Gastroesophageal sphincter (tissue), 4 donors: Measurements from ENCODE around the gene ARHGEF26. TPM values are rescaled to one million over a fixed set of nuclear protein-coding genes. Genes with fewer than 3 reads are reported as not detected.

Experiments used
- ATAC-seq: fragments of 150-250 bp; one replicate; pipeline ENCODE4 v1.9.1; 2016; ENCODE audit warnings: mild to moderate bottlenecking, moderate library complexity
- H3K27ac ChIP-seq, 4 donors: fragments of 200-600 bp; sonication (generic) in 3 of 4; 1 replicate in 3 of 4; 2 replicates in 1 of 4; pipeline ENCODE4 v1.5.1; 2016 to 2019
- H3K27me3 ChIP-seq: fragments of 200-600 bp; sonication (generic); one replicate; pipeline ENCODE4 v1.5.1; 2019
- H3K36me3 ChIP-seq, 2 donors: fragments of 200-600 bp; sonication (generic); one replicate each; pipeline ENCODE4 v1.5.1; 2019; ENCODE audit warnings: control low read depth in 1 of 2
- H3K4me1 ChIP-seq, 3 donors: fragments of 200-600 bp; sonication (generic); 1 replicate in 2 of 3; 2 replicates in 1 of 3; pipeline ENCODE4 v1.5.1; 2016 to 2019; ENCODE audit warnings: control low read depth in 2 of 3
- H3K4me3 ChIP-seq, 2 donors: fragments of 200-600 bp; sonication (generic); one replicate each; pipeline ENCODE4 v1.5.1; 2019; ENCODE audit warnings: mild to moderate bottlenecking in 1 of 2, moderate library complexity in 1 of 2
- H3K9me3 ChIP-seq, 3 donors: fragments of 200-600 bp; sonication (generic); one replicate each; pipeline ENCODE4 v1.5.1; 2017 to 2019; ENCODE audit warnings: control low read depth in 2 of 3
- CTCF ChIP-seq, 4 experiments: fragments of 200-600 bp in 2 of 4; fragments of 450-650 bp in 2 of 4; sonication (generic) in 1 of 4; IDR thresholded peaks; one replicate each; pipeline ENCODE4 v1.5.1; 2017 to 2019; ENCODE audit warnings: antibody characterized with exemption in 4 of 4, mild to moderate bottlenecking in 2 of 4, moderate library complexity in 2 of 4
- EP300 ChIP-seq: sonication (generic); formaldehyde crosslinking; IDR thresholded peaks from one replicate; pipeline ENCODE4 v1.6.1; 2017; ENCODE audit warnings: antibody characterized with exemption, mild to moderate bottlenecking
- POLR2A ChIP-seq, 2 donors: fragments of 450-650 bp; IDR thresholded peaks; one replicate each; pipeline ENCODE4 v1.6.1; 2017; ENCODE audit warnings: antibody characterized with exemption in 2 of 2, mild to moderate bottlenecking in 2 of 2, moderate library complexity in 1 of 2
- POLR2AphosphoS5 ChIP-seq: sonication (generic); formaldehyde crosslinking; IDR thresholded peaks from one replicate; pipeline ENCODE4 v1.6.1; 2017; ENCODE audit warnings: antibody characterized with exemption
- WGBS, 2 donors: methylation state at CpG; one replicate each; pipeline ENCODE4 v1.1.5; 2018; ENCODE audit warnings: low coverage in 1 of 2; 5-methylcytosine and 5-hydroxymethylcytosine counted together
- total RNA-seq, 4 donors: library from RNA; depleted of rRNA; stranded (reverse); fragments of >200 nt; gene quantifications; one replicate each; pipeline ENCODE4 v1.1.0, GENCODE V29; 2016

ARHGEF26 gene
- total RNA-seq, 4 donors from 2014 or later, result 79.3 to 154 (median 133) TPM

GRCh38 chr3:154137036-154137435, 15.8 kb downstream of the ARHGEF26 start:
- Histone ChIP-seq H3K27me3 (no peaks in the 10 kb centered on the region), H3K27ac (no peak overlapping the region), H3K4me1 (peaks cover 0 to 66% (median 6%) of the 10 kb centered on the region in 3 donors), H3K4me3 (no peak overlapping the region), H3K36me3 (no peaks in the 10 kb centered on the region), H3K9me3 (no peaks in the 10 kb centered on the region)
- TF ChIP-seq CTCF (IDR thresholded peaks at IDR 0.05) (no peak), EP300 (no peak), POLR2AphosphoS5 (no peak), POLR2A (IDR thresholded peaks at IDR 0.05) (no peak)
- WGBS, 2 donors, result 83 to 93% methylated on average over 3 to 4 of the region's 5 CpGs
- no peak for ATAC-seq

- Histone ChIP-seq H3K36me3 (peaks cover 0 to 3% of the 10 kb centered on the region in 2 donors), H3K4me1 (peaks cover 0 to 79% (median 2%) of the 10 kb centered on the region in 3 donors), H3K4me3 (no peak overlapping the region), H3K27me3 (no peaks in the 10 kb centered on the region), H3K9me3 (no peaks in the 10 kb centered on the region), H3K27ac (peak overlapping the region in 1 of 4 donors; percentile 6)
- ATAC-seq, result no peak
- WGBS, 2 donors, result 29 to 77% methylated on average over 1 to 3 of the region's 3 CpGs
- TF ChIP-seq EP300, result no peak
Measured at GRCh38 chr3:154139996-154140436, 18.8 kb downstream of the ARHGEF26 start.

- 63 to 67% methylated on average over 2 of the region's 2 CpGs for WGBS, 2 donors
- H3K4me3 ChIP-seq, result no peak overlapping the region
- peaks cover 0 to 3% of the 10 kb centered on the region in 2 donors for H3K36me3 ChIP-seq
- H3K27me3 ChIP-seq, result no peaks in the 10 kb centered on the region
- no peak overlapping the region for H3K27ac ChIP-seq
- ATAC-seq, result no peak
- H3K9me3 ChIP-seq, result no peaks in the 10 kb centered on the region
- no peak for TF ChIP-seq POLR2A (IDR thresholded peaks at IDR 0.05)
- H3K4me1 ChIP-seq, result peaks cover 0 to 77% (median 2%) of the 10 kb centered on the region in 3 donors
Measured at GRCh38 chr3:154142608-154143007, 21.4 kb downstream of the ARHGEF26 start.

- H3K27ac ChIP-seq, result peak overlapping the region in 3 of 4 donors; percentile 1 to 12 (median 11)
- 73 to 80% methylated on average over 1 to 2 of the region's 2 CpGs for WGBS, 2 donors
- H3K4me1 ChIP-seq, result peaks cover 0 to 81% (median 4%) of the 10 kb centered on the region in 3 donors
- TF ChIP-seq EP300, result no peak
- no peak for TF ChIP-seq POLR2AphosphoS5
- TF ChIP-seq POLR2A (IDR thresholded peaks at IDR 0.05), result no peak
- TF ChIP-seq CTCF (IDR thresholded peaks at IDR 0.05), result no peak
- H3K9me3 ChIP-seq, result no peaks in the 10 kb centered on the region
- H3K36me3 ChIP-seq, result peaks cover 0 to 11% of the 10 kb centered on the region in 2 donors
- H3K27me3 ChIP-seq, result no peaks in the 10 kb centered on the region
- no peak for ATAC-seq
- no peak overlapping the region for H3K4me3 ChIP-seq
Measured at GRCh38 chr3:154143873-154144272, 22.7 kb downstream of the ARHGEF26 start.

GRCh38 chr3:154144825-154145465, 23.8 kb downstream of the ARHGEF26 start:
- 33 to 67% methylated on average over 1 of the region's 1 CpG for WGBS, 2 donors
- H3K36me3 ChIP-seq, result peaks cover 0 to 18% of the 10 kb centered on the region in 2 donors
- no peak for ATAC-seq
- no peak for TF ChIP-seq POLR2AphosphoS5
- no peak for TF ChIP-seq POLR2A (IDR thresholded peaks at IDR 0.05)
- TF ChIP-seq CTCF (IDR thresholded peaks at IDR 0.05), result no peak
- no peak for TF ChIP-seq EP300
- peaks cover 0 to 72% (median 3%) of the 10 kb centered on the region in 3 donors for H3K4me1 ChIP-seq
- no peaks in the 10 kb centered on the region for H3K27me3 ChIP-seq
- H3K4me3 ChIP-seq, result no peak overlapping the region
- H3K27ac ChIP-seq, result peak overlapping the region in 1 of 4 donors; percentile 1
- no peaks in the 10 kb centered on the region for H3K9me3 ChIP-seq

GRCh38 chr3:154148541-154148940, 27.4 kb downstream of the ARHGEF26 start:
- Histone ChIP-seq H3K4me1 (peaks cover 0 to 48% (median 3%) of the 10 kb centered on the region in 3 donors), H3K27ac (peak overlapping the region in 1 of 4 donors; percentile 6), H3K27me3 (no peaks in the 10 kb centered on the region), H3K4me3 (no peak overlapping the region), H3K36me3 (peaks cover 0 to 46% of the 10 kb centered on the region in 2 donors), H3K9me3 (no peaks in the 10 kb centered on the region)
- TF ChIP-seq POLR2A (IDR thresholded peaks at IDR 0.05), result no peak
- no peak for TF ChIP-seq POLR2AphosphoS5
- ATAC-seq, result no peak
- 60 to 80% methylated on average over 1 of the region's 1 CpG for WGBS, 2 donors
